Mesendoderm (in vitro differentiated cells): Measurements from ENCODE around the gene SYT17.

Source experiments
- DNase-seq: peaks from one replicate; pipeline ENCODE4 v3.0.0; 2013
- H2AK5ac ChIP-seq: 2 replicates; pipeline ENCODE4 v1.6.1; 2013; ENCODE audit warnings: low read length, inconsistent platforms
- H2BK120ac ChIP-seq: 2 replicates; pipeline ENCODE4 v1.6.1; 2013; ENCODE audit warnings: low read depth, mild to moderate bottlenecking, low read length, moderate library complexity, mixed read lengths
- H2BK15ac ChIP-seq: replicated peaks from 2 replicates; pipeline ENCODE4 v1.6.1; 2013; ENCODE audit warnings: low read depth, mild to moderate bottlenecking, moderate library complexity
- H2BK5ac ChIP-seq: 2 replicates; pipeline ENCODE4 v1.6.1; 2013; ENCODE audit warnings: low read length, inconsistent platforms
- H3K18ac ChIP-seq: 2 replicates; pipeline ENCODE4 v1.6.1; 2013; ENCODE audit warnings: mild to moderate bottlenecking, low read length, mixed read lengths
- H3K23ac ChIP-seq: one replicate; pipeline ENCODE4 v1.6.1; 2013; ENCODE audit warnings: low read length
- H3K27ac ChIP-seq: 2 replicates; pipeline ENCODE4 v1.5.1; 2013; ENCODE audit warnings: low read depth, mild to moderate bottlenecking, inconsistent platforms, low read length, moderate library complexity
- H3K27me3 ChIP-seq: 2 replicates; pipeline ENCODE4 v1.6.1; 2013; ENCODE audit warnings: low read length, control low read depth, mild to moderate bottlenecking, inconsistent platforms; ENCODE audit not compliant: insufficient read depth, poor library complexity
- H3K36me3 ChIP-seq: 2 replicates; pipeline ENCODE4 v1.6.1; 2013; ENCODE audit warnings: low read length, inconsistent platforms; ENCODE audit not compliant: control insufficient read depth, insufficient read depth
- H3K4ac ChIP-seq: one replicate; pipeline ENCODE4 v1.6.1; 2013; ENCODE audit warnings: low read depth, mild to moderate bottlenecking, low read length, moderate library complexity
- H3K4me1 ChIP-seq: 2 replicates; pipeline ENCODE4 v1.6.1; 2013; ENCODE audit warnings: low read depth, low read length, inconsistent platforms; ENCODE audit not compliant: control insufficient read depth
- H3K4me2 ChIP-seq: 2 replicates; pipeline ENCODE4 v1.6.1; 2013; ENCODE audit warnings: low read length
- H3K4me3 ChIP-seq: 2 replicates; pipeline ENCODE4 v1.5.1; 2013; ENCODE audit warnings: mild to moderate bottlenecking, low read length
- H3K56ac ChIP-seq: one replicate; pipeline ENCODE4 v1.6.1; 2013; ENCODE audit warnings: low read length
- H3K79me1 ChIP-seq: 2 replicates; pipeline ENCODE4 v1.6.1; 2013; ENCODE audit warnings: low read length, inconsistent platforms
- H3K79me2 ChIP-seq: 2 replicates; pipeline ENCODE4 v1.6.1; 2013; ENCODE audit warnings: mild to moderate bottlenecking, low read length; ENCODE audit not compliant: control insufficient read depth, insufficient read depth
- H3K9ac ChIP-seq: 2 replicates; pipeline ENCODE4 v1.6.1; 2013; ENCODE audit warnings: low read length, inconsistent platforms
- H4K5ac ChIP-seq: one replicate; pipeline ENCODE4 v1.6.1; 2013; ENCODE audit warnings: low read length
- H4K8ac ChIP-seq: one replicate; pipeline ENCODE4 v1.6.1; 2013; ENCODE audit warnings: low read depth, mild to moderate bottlenecking, control low read depth, low read length, moderate library complexity
- WGBS: extraction: QIAGEN DNeasy Blood & Tissue Kit; methylation state at CpG from one replicate; pipeline ENCODE4 v1.1.7; 2013; ENCODE audit warnings: low lambda C conversion rate, missing lambda C conversion rate; ENCODE audit not compliant: insufficient coverage; ENCODE audit errors: extremely low coverage; 5-methylcytosine and 5-hydroxymethylcytosine counted together

SYT17 gene

DNA sequence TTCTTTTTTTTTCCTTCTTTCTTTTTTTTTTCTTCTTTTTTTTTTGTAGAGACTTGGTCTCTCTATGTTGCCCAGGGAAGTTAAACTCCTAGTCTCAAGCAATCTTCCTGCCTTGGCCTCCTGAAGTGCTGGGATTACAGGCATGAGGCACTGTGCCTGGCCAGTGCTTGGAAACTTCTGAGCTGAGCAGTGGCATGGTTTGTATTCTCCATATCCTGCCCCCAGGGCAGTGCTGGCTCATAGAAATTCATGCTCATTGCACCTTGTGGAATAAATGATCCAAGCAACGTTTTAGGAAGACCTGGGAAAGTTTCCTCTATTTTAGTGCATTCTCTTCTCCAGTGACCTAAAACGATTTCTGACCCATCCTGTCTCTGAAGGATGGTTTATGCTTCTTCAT is 16.7 kb upstream of the SYT17 start:
- no peak overlapping the region for H2BK15ac ChIP-seq
- no peak overlapping the region for H3K4me2 ChIP-seq
- H2BK5ac ChIP-seq = no peak overlapping the region
- DNase-seq = no peak
- no CpG with 5 or more reads among the region's 2 CpGs for WGBS
- no peak overlapping the region for H3K4ac ChIP-seq
- H4K5ac ChIP-seq = no peak overlapping the region
- no peak overlapping the region for H2BK120ac ChIP-seq
- H3K9ac ChIP-seq = no peak overlapping the region
- H3K36me3 ChIP-seq = no peaks in the 10 kb centered on the region
- H3K79me1 ChIP-seq = no peaks in the 10 kb centered on the region
- H3K27ac ChIP-seq = no peak overlapping the region
- H3K4me3 ChIP-seq = no peak overlapping the region
- no peak overlapping the region for H3K23ac ChIP-seq
- no peaks in the 10 kb centered on the region for H3K4me1 ChIP-seq
- H2AK5ac ChIP-seq = no peak overlapping the region
- H4K8ac ChIP-seq = no peak overlapping the region
- no peak overlapping the region for H3K56ac ChIP-seq
- no peaks in the 10 kb centered on the region for H3K79me2 ChIP-seq
- H3K27me3 ChIP-seq = peaks cover 3% of the 10 kb centered on the region
- H3K18ac ChIP-seq = no peak overlapping the region

DNA sequence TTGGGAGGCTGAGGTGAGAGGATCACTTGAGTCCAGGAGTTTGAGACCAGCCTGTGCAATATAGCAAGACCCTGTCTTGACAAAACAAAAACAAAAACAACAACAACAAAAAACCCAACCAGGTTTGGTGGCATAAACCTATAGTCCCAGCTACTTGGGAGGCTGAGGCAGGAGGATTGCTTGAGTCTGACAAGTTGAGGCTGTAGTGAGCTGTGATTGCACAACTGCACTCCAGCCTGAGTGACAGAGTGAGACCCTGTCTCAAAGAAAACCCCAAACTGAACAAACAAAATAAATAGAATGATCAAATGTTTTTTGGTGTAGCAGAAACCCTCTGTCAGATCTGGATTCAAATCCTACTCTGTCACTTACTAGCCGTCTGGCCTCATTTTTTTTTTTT is 16.0 kb upstream of the SYT17 start:
- no peak overlapping the region for H3K4me3 ChIP-seq
- no peak overlapping the region for H4K5ac ChIP-seq

DNA sequence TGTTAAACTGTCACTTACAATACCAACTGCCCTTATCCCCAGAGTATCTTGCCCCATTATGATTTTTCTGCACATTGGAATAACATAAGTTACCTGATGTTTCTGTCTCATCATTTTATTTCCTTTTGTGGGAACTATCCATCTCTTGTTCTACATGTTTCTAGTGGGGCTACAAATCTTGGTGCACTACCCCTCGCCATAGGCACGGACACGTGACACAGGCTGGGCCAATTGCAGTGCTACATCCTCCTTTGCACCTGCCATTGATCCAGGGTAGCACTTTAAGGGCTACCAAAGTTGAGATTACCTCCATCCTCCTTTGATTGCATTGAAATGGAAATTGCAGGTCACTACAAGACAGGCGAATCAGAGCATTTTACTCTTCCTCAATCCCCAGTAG is 14.2 kb upstream of the SYT17 start:
- Histone ChIP-seq H3K18ac (no peak overlapping the region), H3K56ac (no peak overlapping the region), H3K27ac (no peak overlapping the region), H2BK15ac (no peak overlapping the region), H3K4me2 (no peak overlapping the region), H3K4ac (no peak overlapping the region), H3K27me3 (peaks cover 3% of the 10 kb centered on the region), H2AK5ac (no peak overlapping the region), H3K23ac (no peak overlapping the region), H4K5ac (no peak overlapping the region), H3K9ac (no peak overlapping the region), H3K79me2 (no peaks in the 10 kb centered on the region), H4K8ac (no peak overlapping the region), H3K79me1 (no peaks in the 10 kb centered on the region), H3K4me1 (no peaks in the 10 kb centered on the region), H3K4me3 (no peak overlapping the region), H2BK120ac (no peak overlapping the region), H3K36me3 (no peaks in the 10 kb centered on the region), H2BK5ac (no peak overlapping the region)
- no peak for DNase-seq
- WGBS = no CpG with 5 or more reads among the region's 4 CpGs

More for the DNA sequence above, 16.0 kb upstream of the SYT17 start:
- H3K4me2 ChIP-seq = no peak overlapping the region
- no peak overlapping the region for H2AK5ac ChIP-seq
- H3K27me3 ChIP-seq = peaks cover 3% of the 10 kb centered on the region
- no peak overlapping the region for H3K4ac ChIP-seq
- H4K8ac ChIP-seq = no peak overlapping the region
- H3K4me1 ChIP-seq = no peaks in the 10 kb centered on the region
- H3K18ac ChIP-seq = no peak overlapping the region
- DNase-seq = no peak
- no peak overlapping the region for H2BK120ac ChIP-seq
- H3K9ac ChIP-seq = no peak overlapping the region
- no peak overlapping the region for H3K27ac ChIP-seq
- no CpG with 5 or more reads among the region's 1 CpG for WGBS
- H3K23ac ChIP-seq = no peak overlapping the region
- H2BK15ac ChIP-seq = no peak overlapping the region
- H3K36me3 ChIP-seq = no peaks in the 10 kb centered on the region
- H2BK5ac ChIP-seq = no peak overlapping the region
- H3K79me1 ChIP-seq = no peaks in the 10 kb centered on the region
- H3K56ac ChIP-seq = no peak overlapping the region
- H3K79me2 ChIP-seq = no peaks in the 10 kb centered on the region

DNA sequence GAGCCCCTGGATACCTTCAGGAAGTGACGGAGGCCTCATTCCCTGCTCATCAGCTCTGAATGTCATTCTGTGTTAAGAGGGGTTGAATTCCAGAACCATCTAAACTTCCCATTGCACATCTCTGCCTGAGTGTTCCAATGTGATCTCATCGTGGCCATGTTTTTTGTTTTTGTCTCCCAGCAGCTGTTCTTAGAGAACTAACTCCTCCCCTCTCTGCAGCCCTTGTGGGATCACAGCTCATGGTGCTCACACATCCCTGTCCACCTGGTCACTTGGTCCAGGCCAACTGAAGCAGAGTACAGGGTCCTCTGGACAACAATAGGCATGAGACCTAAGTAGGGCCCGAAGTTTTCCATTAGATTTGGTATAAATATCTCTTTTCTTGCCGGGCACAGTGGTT is 6.0 kb upstream of the SYT17 start:
- no peak overlapping the region for H3K23ac ChIP-seq
- H4K8ac ChIP-seq = no peak overlapping the region
- no peak overlapping the region for H3K18ac ChIP-seq
- no peak overlapping the region for H3K4ac ChIP-seq
- WGBS = no CpG with 5 or more reads among the region's 4 CpGs
- H4K5ac ChIP-seq = no peak overlapping the region
- no peak overlapping the region for H3K9ac ChIP-seq
- no peaks in the 10 kb centered on the region for H3K79me2 ChIP-seq
- H2BK15ac ChIP-seq = no peak overlapping the region
- no peak overlapping the region for H3K4me3 ChIP-seq
- H3K4me1 ChIP-seq = peaks cover 2% of the 10 kb centered on the region
- no peaks in the 10 kb centered on the region for H3K27me3 ChIP-seq
- DNase-seq = no peak
- no peak overlapping the region for H2BK5ac ChIP-seq
- no peak overlapping the region for H2AK5ac ChIP-seq
- H3K4me2 ChIP-seq = no peak overlapping the region
- H3K36me3 ChIP-seq = no peaks in the 10 kb centered on the region
- no peak overlapping the region for H3K56ac ChIP-seq
- no peaks in the 10 kb centered on the region for H3K79me1 ChIP-seq
- H3K27ac ChIP-seq = no peak overlapping the region
- H2BK120ac ChIP-seq = no peak overlapping the region

DNA sequence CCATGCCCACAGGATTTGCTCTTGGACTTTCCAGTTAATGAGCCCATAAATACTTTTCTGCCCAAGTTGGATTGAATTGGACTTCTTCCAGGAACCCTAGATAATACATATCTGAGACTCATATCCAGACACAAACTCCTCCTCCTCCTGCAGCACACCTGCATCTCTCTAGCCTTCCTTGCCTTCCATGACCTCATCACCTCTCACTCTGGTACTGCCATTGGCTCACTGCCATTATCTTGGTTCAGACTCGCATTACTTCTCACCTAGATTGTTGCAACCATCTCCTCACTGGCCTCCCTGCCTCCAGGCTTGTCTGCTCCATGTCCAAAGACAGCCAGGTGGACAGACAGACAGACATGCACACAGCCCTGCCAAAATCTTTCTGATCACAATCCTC is 4.8 kb upstream of the SYT17 start:
- Histone ChIP-seq H4K8ac (no peak overlapping the region), H3K4me3 (no peak overlapping the region), H3K79me2 (no peaks in the 10 kb centered on the region), H3K27ac (no peak overlapping the region), H3K4ac (no peak overlapping the region), H3K56ac (no peak overlapping the region), H2BK120ac (no peak overlapping the region), H2BK15ac (no peak overlapping the region), H3K23ac (no peak overlapping the region), H3K4me2 (no peak overlapping the region), H3K79me1 (no peaks in the 10 kb centered on the region), H4K5ac (no peak overlapping the region), H3K4me1 (peaks cover 2% of the 10 kb centered on the region), H2BK5ac (no peak overlapping the region), H3K9ac (no peak overlapping the region), H3K36me3 (no peaks in the 10 kb centered on the region), H3K18ac (no peak overlapping the region), H3K27me3 (no peaks in the 10 kb centered on the region), H2AK5ac (no peak overlapping the region)
- DNase-seq = no peak
- no CpG with 5 or more reads among the region's 1 CpG for WGBS

DNA sequence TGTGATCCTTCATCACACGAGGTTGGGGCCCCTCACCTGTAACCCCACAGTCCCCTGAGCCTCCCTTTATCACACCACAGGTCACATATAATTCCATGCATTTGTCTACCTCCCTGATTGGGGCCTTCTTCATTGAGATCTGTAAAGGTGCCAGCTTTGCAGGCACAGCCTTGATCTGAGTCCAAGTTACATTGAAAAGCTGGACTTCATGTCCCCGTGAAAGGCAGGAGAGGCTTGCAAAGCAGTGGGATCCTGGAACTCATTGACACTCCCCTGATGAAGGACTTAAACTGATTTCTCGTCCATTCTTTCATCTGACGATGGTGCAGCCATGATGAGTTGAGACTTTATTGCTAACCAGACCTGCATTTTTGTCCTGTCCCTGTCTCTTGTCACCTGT is 3.8 kb upstream of the SYT17 start:
- Histone ChIP-seq H4K5ac (no peak overlapping the region), H3K18ac (no peak overlapping the region), H3K79me1 (no peaks in the 10 kb centered on the region), H3K9ac (no peak overlapping the region), H2AK5ac (no peak overlapping the region), H2BK15ac (no peak overlapping the region), H3K27ac (no peak overlapping the region), H3K4me1 (peaks cover 2% of the 10 kb centered on the region), H3K4ac (no peak overlapping the region), H3K4me3 (no peak overlapping the region), H3K27me3 (no peaks in the 10 kb centered on the region), H2BK120ac (no peak overlapping the region), H2BK5ac (no peak overlapping the region), H3K4me2 (no peak overlapping the region), H3K23ac (no peak overlapping the region), H3K36me3 (no peaks in the 10 kb centered on the region), H4K8ac (no peak overlapping the region), H3K79me2 (no peaks in the 10 kb centered on the region), H3K56ac (no peak overlapping the region)
- DNase-seq = no peak
- no CpG with 5 or more reads among the region's 4 CpGs for WGBS
